Naive B cell (primary cell): ENCODE results near the gene FAR1. TPM values are rescaled to one million over a fixed set of nuclear protein-coding genes. Genes with fewer than 3 reads are reported as not detected.

Experiments used
- ATAC-seq, 2 donors: fragments of 150-1000 bp; cut with Tn5 transposase; 2 replicates each; pipeline ENCODE4 v1.10.0; 2021; ENCODE audit warnings: low read depth in 2 of 2, mild to moderate bottlenecking in 2 of 2, moderate library complexity in 2 of 2
- DNase-seq: peaks from one replicate; pipeline ENCODE4 v3.0.0; 2022
- H3K27ac Mint-ChIP-seq, 6 donors: one replicate each; pipeline ENCODE4 v1.8.0; 2020 to 2022; ENCODE audit warnings: mild to moderate bottlenecking in 6 of 6, mixed read lengths in 6 of 6, moderate library complexity in 5 of 6, inconsistent platforms in 2 of 6
- H3K27me3 Mint-ChIP-seq, 3 donors: one replicate each; pipeline ENCODE4 v1.8.0; 2021 to 2022; ENCODE audit warnings: mixed read lengths in 3 of 3, mild to moderate bottlenecking in 1 of 3
- H3K36me3 Mint-ChIP-seq, 2 donors: one replicate each; pipeline ENCODE4 v1.8.0; 2020 to 2022; ENCODE audit warnings: mixed read lengths in 2 of 2, inconsistent platforms in 1 of 2, mild to moderate bottlenecking in 1 of 2
- H3K4me1 Mint-ChIP-seq, 3 donors: one replicate each; pipeline ENCODE4 v1.8.0; 2020 to 2022; ENCODE audit warnings: mixed read lengths in 3 of 3, inconsistent platforms in 1 of 3, mild to moderate bottlenecking in 1 of 3, moderate library complexity in 1 of 3
- H3K4me3 Mint-ChIP-seq, 8 donors: one replicate each; pipeline ENCODE4 v1.8.0; 2020 to 2022; ENCODE audit warnings: mild to moderate bottlenecking in 8 of 8, mixed read lengths in 8 of 8, moderate library complexity in 8 of 8, inconsistent platforms in 2 of 8
- H3K9me3 Mint-ChIP-seq, 7 donors: one replicate each; pipeline ENCODE4 v1.8.0; 2020 to 2022; ENCODE audit warnings: mixed read lengths in 7 of 7, mild to moderate bottlenecking in 5 of 7, inconsistent platforms in 2 of 7, moderate library complexity in 1 of 7
- polyA plus RNA-seq, 6 donors: library from polyadenylated mRNA; unstranded; fragments of 300-500 nt; fragmentation: Illumina TruSeq; gene quantifications; one replicate each; pipeline ENCODE4 v1.2.3, GENCODE V29; 2021; ENCODE audit warnings: low read depth in 6 of 6

The FAR1 gene
- polyA plus RNA-seq, 6 donors from 2014 or later, result 0.14 to 16.1 (median 11.8) TPM

DNA sequence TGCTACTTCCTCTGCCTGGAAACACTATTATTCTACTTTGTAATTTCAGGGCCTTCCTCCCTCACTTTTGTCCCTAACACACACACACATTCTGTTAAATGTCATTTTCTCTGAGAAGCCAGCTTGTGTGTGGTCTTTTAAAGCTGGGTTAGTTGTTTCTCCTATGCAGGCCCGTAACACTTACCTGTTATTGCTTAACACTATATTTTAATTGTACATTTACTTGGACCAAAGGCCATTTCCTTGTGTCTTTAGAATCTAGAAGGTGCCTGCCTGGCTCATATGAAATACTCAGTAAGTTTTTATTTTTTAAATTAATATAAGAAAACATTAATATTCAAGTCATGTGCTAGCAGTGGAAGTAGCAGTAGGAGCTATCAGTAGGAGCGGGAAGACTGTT is 30.6 kb downstream of the FAR1 start:
- Mint-ChIP-seq H3K36me3 (peaks cover 36 to 39% of the 10 kb centered on the region in 2 donors), H3K4me1 (peaks cover 0 to 4% (median 2%) of the 10 kb centered on the region in 3 donors), H3K27me3 (no peaks in the 10 kb centered on the region), H3K27ac (no peak overlapping the region), H3K9me3 (no peaks in the 10 kb centered on the region), H3K4me3 (no peak overlapping the region)
- ATAC-seq, result no peak
- DNase-seq, result no peak

- peaks cover 0 to 4% (median 0%) of the 10 kb centered on the region in 3 donors for H3K4me1 Mint-ChIP-seq
- H3K27ac Mint-ChIP-seq, result no peak overlapping the region
- H3K36me3 Mint-ChIP-seq, result peaks cover 39 to 40% of the 10 kb centered on the region in 2 donors
- H3K9me3 Mint-ChIP-seq, result no peaks in the 10 kb centered on the region
- ATAC-seq (no peak), DNase-seq (no peak)
- no peaks in the 10 kb centered on the region for H3K27me3 Mint-ChIP-seq
- H3K4me3 Mint-ChIP-seq, result no peak overlapping the region
These were observed 31.4 kb downstream of the FAR1 start for GRCh38 chr11:13699870-13700269.

- Mint-ChIP-seq H3K27me3 (no peaks in the 10 kb centered on the region), H3K36me3 (peaks cover 26 to 29% of the 10 kb centered on the region in 2 donors), H3K9me3 (no peaks in the 10 kb centered on the region), H3K27ac (no peak overlapping the region), H3K4me3 (no peak overlapping the region), H3K4me1 (peaks cover 0 to 4% (median 0%) of the 10 kb centered on the region in 3 donors)
- ATAC-seq (no peak), DNase-seq (no peak)
These were observed 33.0 kb downstream of the FAR1 start for GRCh38 chr11:13701506-13701905.

- H3K36me3 Mint-ChIP-seq, result peaks cover 22 to 28% of the 10 kb centered on the region in 2 donors
- ATAC-seq, result no peak
These were observed 33.6 kb downstream of the FAR1 start for GRCh38 chr11:13702071-13702470.

GRCh38 chr11:13705710-13706109 is 37.2 kb downstream of the FAR1 start:
- H3K27me3 Mint-ChIP-seq, result no peaks in the 10 kb centered on the region
- peaks cover 20 to 38% of the 10 kb centered on the region in 2 donors for H3K36me3 Mint-ChIP-seq
- DNase-seq, result no peak
- peaks cover 0 to 4% (median 0%) of the 10 kb centered on the region in 3 donors for H3K4me1 Mint-ChIP-seq
- no peak overlapping the region for H3K4me3 Mint-ChIP-seq
- H3K27ac Mint-ChIP-seq, result no peak overlapping the region
- no peak for ATAC-seq
- no peaks in the 10 kb centered on the region for H3K9me3 Mint-ChIP-seq

More at GRCh38 chr11:13702071-13702470, 33.6 kb downstream of the FAR1 start:
- H3K4me3 Mint-ChIP-seq, result no peak overlapping the region
- no peaks in the 10 kb centered on the region for H3K27me3 Mint-ChIP-seq
- no peak for DNase-seq
- H3K4me1 Mint-ChIP-seq, result peaks cover 0 to 4% (median 0%) of the 10 kb centered on the region in 3 donors
- H3K27ac Mint-ChIP-seq, result no peak overlapping the region
- H3K9me3 Mint-ChIP-seq, result no peaks in the 10 kb centered on the region

- no peak overlapping the region for H3K4me3 Mint-ChIP-seq
- ATAC-seq, result no peak
- peaks cover 0 to 4% (median 0%) of the 10 kb centered on the region in 3 donors for H3K4me1 Mint-ChIP-seq
- H3K36me3 Mint-ChIP-seq, result peaks cover 21 to 25% of the 10 kb centered on the region in 2 donors
- DNase-seq, result no peak
- H3K27ac Mint-ChIP-seq, result peak overlapping the region in 2 of 6 donors; percentile 58 to 76
- no peaks in the 10 kb centered on the region for H3K27me3 Mint-ChIP-seq
- H3K9me3 Mint-ChIP-seq, result no peaks in the 10 kb centered on the region
These were observed 45.5 kb downstream of the FAR1 start for GRCh38 chr11:13713982-13714381.

GRCh38 chr11:13717331-13717730 is 48.9 kb downstream of the FAR1 start:
- no peak overlapping the region for H3K4me3 Mint-ChIP-seq
- H3K36me3 Mint-ChIP-seq, result peaks cover 12 to 30% of the 10 kb centered on the region in 2 donors
- H3K27ac Mint-ChIP-seq, result peak overlapping the region in 2 of 6 donors; percentile 12 to 51
- H3K4me1 Mint-ChIP-seq, result peaks cover 0 to 4% (median 0%) of the 10 kb centered on the region in 3 donors
- H3K27me3 Mint-ChIP-seq, result no peaks in the 10 kb centered on the region
- DNase-seq (no peak), ATAC-seq (no peak)
- H3K9me3 Mint-ChIP-seq, result no peaks in the 10 kb centered on the region

GRCh38 chr11:13718394-13718793 is 49.9 kb downstream of the FAR1 start:
- H3K4me3 Mint-ChIP-seq, result no peak overlapping the region
- ATAC-seq (no peak), DNase-seq (no peak)
- peaks cover 0 to 4% (median 0%) of the 10 kb centered on the region in 3 donors for H3K4me1 Mint-ChIP-seq
- H3K27me3 Mint-ChIP-seq, result no peaks in the 10 kb centered on the region
- peaks cover 15 to 37% of the 10 kb centered on the region in 2 donors for H3K36me3 Mint-ChIP-seq
- peak overlapping the region in 2 of 6 donors; percentile 16 to 38 for H3K27ac Mint-ChIP-seq
- H3K9me3 Mint-ChIP-seq, result no peaks in the 10 kb centered on the region

DNA sequence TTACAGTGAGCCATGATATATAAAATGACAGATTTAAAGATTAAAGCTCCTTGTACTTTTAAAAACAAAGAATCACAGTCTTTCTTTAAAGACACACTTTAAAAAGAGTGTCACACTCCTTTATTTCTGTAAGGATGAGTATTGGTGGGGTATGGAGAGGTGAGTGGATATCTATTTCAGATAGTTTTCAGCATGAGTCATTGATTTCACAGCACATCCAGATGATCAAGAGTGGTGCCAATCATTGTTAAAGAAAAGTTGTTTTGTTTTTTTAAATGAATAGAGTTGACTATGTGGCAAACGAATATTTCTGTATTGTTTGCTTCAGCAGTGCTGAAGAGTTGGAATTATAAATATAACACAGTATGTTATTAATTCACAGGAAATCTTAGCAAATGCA is 52.5 kb downstream of the FAR1 start:
- no peaks in the 10 kb centered on the region for H3K27me3 Mint-ChIP-seq
- H3K9me3 Mint-ChIP-seq, result no peaks in the 10 kb centered on the region
- peaks cover 18 to 34% of the 10 kb centered on the region in 2 donors for H3K36me3 Mint-ChIP-seq
- H3K27ac Mint-ChIP-seq, result peak overlapping the region in 1 of 6 donors; percentile 86
- DNase-seq, result no peak
- no peak overlapping the region for H3K4me3 Mint-ChIP-seq
- H3K4me1 Mint-ChIP-seq, result peaks cover 0 to 4% (median 0%) of the 10 kb centered on the region in 3 donors
- ATAC-seq, result no peak

DNA sequence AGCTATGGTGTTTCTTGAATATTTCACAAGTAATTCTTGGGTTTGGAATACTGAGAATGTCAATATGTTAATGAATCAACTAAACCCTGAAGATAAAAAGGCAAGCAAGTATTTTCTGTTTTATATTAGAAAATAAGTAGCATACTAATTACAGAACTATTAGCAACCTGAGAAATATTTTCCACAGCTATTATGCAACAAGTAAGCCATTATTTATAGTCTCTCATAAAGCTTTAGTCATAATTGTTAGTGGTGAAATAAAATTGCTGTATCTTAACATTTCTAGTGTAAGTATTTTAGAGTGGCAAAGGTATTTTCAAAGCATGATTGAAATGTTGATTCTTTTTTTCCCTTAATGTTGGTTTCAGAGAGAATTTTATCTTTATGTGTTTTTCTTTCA is 53.3 kb downstream of the FAR1 start:
- ATAC-seq (no peak), DNase-seq (no peak)
- H3K9me3 Mint-ChIP-seq, result no peaks in the 10 kb centered on the region
- H3K27ac Mint-ChIP-seq, result no peak overlapping the region
- H3K36me3 Mint-ChIP-seq, result peaks cover 18 to 40% of the 10 kb centered on the region in 2 donors
- peaks cover 0 to 4% (median 0%) of the 10 kb centered on the region in 3 donors for H3K4me1 Mint-ChIP-seq
- no peak overlapping the region for H3K4me3 Mint-ChIP-seq
- H3K27me3 Mint-ChIP-seq, result no peaks in the 10 kb centered on the region

- peaks cover 18 to 25% of the 10 kb centered on the region in 2 donors for H3K36me3 Mint-ChIP-seq
- H3K27me3 Mint-ChIP-seq, result no peaks in the 10 kb centered on the region
- DNase-seq, result no peak
These were observed 58.0 kb downstream of the FAR1 start for GRCh38 chr11:13726456-13726855.

DNA sequence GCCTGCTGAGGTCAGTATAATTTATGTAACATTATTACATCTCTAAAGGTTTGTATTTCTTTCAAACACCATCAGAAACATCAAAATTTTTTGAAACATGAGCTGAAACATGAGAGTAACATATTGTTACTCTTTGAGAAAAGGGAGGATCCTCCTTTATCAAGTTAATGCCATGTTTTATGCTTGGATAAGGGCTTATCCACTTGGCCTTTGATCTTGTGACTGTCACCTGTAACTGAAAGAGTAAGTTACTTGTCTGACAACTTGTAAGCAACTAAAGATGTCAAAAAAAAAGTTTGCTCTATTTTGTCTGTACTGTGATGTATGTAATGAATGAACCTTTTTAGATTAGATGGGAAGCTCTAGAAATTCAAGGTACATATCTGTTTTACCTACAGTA is 59.6 kb downstream of the FAR1 start:
- DNase-seq (no peak), ATAC-seq (no peak)
- no peaks in the 10 kb centered on the region for H3K9me3 Mint-ChIP-seq
- H3K27me3 Mint-ChIP-seq, result no peaks in the 10 kb centered on the region
- no peaks in the 10 kb centered on the region for H3K4me1 Mint-ChIP-seq
- H3K27ac Mint-ChIP-seq, result no peak overlapping the region
- H3K36me3 Mint-ChIP-seq, result peaks cover 14 to 25% of the 10 kb centered on the region in 2 donors
- no peak overlapping the region for H3K4me3 Mint-ChIP-seq

More at GRCh38 chr11:13726456-13726855, 58.0 kb downstream of the FAR1 start:
- no peak for ATAC-seq
- Mint-ChIP-seq H3K9me3 (no peaks in the 10 kb centered on the region), H3K27ac (no peak overlapping the region), H3K4me1 (no peaks in the 10 kb centered on the region), H3K4me3 (no peak overlapping the region)

GRCh38 chr11:13734530-13734929 is 66.1 kb downstream of the FAR1 start:
- no peaks in the 10 kb centered on the region for H3K36me3 Mint-ChIP-seq

DNA sequence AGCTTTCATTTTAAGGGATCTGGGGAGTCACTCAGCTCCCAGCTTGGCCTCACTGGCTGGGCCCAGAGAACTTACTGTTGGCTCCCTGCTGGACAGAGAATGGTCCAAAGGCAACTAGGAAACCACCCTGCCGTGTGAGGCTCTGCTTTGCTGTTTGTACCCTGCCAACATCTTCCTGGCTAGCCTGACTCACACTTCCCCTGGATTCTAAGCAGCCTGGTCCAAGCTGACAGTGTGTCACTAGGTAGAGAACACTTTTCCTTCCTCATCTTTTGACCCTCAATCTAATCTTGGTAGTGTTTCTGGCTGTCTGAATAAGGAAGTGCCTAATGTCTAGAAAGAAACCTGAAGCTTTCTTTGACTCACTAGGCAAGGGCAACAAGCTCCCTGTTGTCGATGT is 76.7 kb downstream of the FAR1 start:
- ATAC-seq (no peak), DNase-seq (no peak)
- H3K27ac Mint-ChIP-seq, result no peak overlapping the region
- H3K36me3 Mint-ChIP-seq, result peaks cover 0 to 8% of the 10 kb centered on the region in 2 donors
- no peaks in the 10 kb centered on the region for H3K4me1 Mint-ChIP-seq
- no peak overlapping the region for H3K4me3 Mint-ChIP-seq
- peaks cover 0 to 5% (median 0%) of the 10 kb centered on the region in 7 donors for H3K9me3 Mint-ChIP-seq
- H3K27me3 Mint-ChIP-seq, result peaks cover 27 to 67% (median 34%) of the 10 kb centered on the region in 3 donors

More at GRCh38 chr11:13734530-13734929, 66.1 kb downstream of the FAR1 start:
- ATAC-seq, result no peak
- no peak overlapping the region for H3K4me3 Mint-ChIP-seq
- H3K27me3 Mint-ChIP-seq, result no peaks in the 10 kb centered on the region
- H3K4me1 Mint-ChIP-seq, result no peaks in the 10 kb centered on the region
- no peak for DNase-seq
- H3K27ac Mint-ChIP-seq, result peak overlapping the region in 2 of 6 donors; percentile 49 to 60
- no peaks in the 10 kb centered on the region for H3K9me3 Mint-ChIP-seq
